GM23338 (cell line): ENCODE measurements around the gene ATF6. TPM values are rescaled to one million over a fixed set of nuclear protein-coding genes. Genes with fewer than 3 reads are reported as not detected.
A peak's percentile ranks its signal among the peaks of the same experiment; 100 is the strongest.

Source experiments
- ATAC-seq: fragments of 200-7000 bp; cut with Tn5 transposase; 3 replicates; pipeline ENCODE4 v1.9.1; 2020
- DNase-seq: peaks from one replicate; pipeline ENCODE4 v3.0.0-alpha.2; 2015; ENCODE audit warnings: low spot score
- H2AFZ ChIP-seq: fragments of 200-600 bp; sonication (generic); 2 replicates; pipeline ENCODE4 v1.8.0; 2016; ENCODE audit warnings: antibody characterized with exemption, mild to moderate bottlenecking, moderate library complexity
- H3F3A ChIP-seq: fragments of 200-600 bp; sonication (generic); replicated peaks from 2 replicates; pipeline ENCODE4 v1.8.0; 2017; ENCODE audit warnings: antibody characterized with exemption, mixed run types, low read depth
- H3K27ac ChIP-seq: fragments of 200-600 bp; sonication (generic); 2 replicates; pipeline ENCODE4 v1.6.1; 2016; ENCODE audit warnings: low read depth
- H3K27me3 ChIP-seq: fragments of 200-600 bp; sonication (generic); 2 replicates; pipeline ENCODE4 v1.8.0; 2016; ENCODE audit warnings: mild to moderate bottlenecking, mixed run types, moderate library complexity; ENCODE audit not compliant: insufficient read depth
- H3K36me3 ChIP-seq: fragments of 200-600 bp; sonication (generic); 2 replicates; pipeline ENCODE4 v1.8.0; 2016; ENCODE audit warnings: mild to moderate bottlenecking; ENCODE audit not compliant: insufficient read depth
- H3K4me1 ChIP-seq: fragments of 200-600 bp; sonication (generic); 2 replicates; pipeline ENCODE4 v1.8.0; 2016; ENCODE audit warnings: mild to moderate bottlenecking, moderate library complexity; ENCODE audit not compliant: insufficient read depth
- H3K4me2 ChIP-seq: fragments of 200-600 bp; sonication (generic); 2 replicates; pipeline ENCODE4 v1.7.1; 2017; ENCODE audit warnings: mixed run types
- H3K4me3 ChIP-seq: fragments of 200-600 bp; sonication (generic); 2 replicates; pipeline ENCODE4 v1.6.1; 2016; ENCODE audit warnings: mixed run types
- H3K79me2 ChIP-seq: fragments of 200-600 bp; sonication (generic); replicated peaks from 2 replicates; pipeline ENCODE4 v1.8.0; 2017; ENCODE audit warnings: mild to moderate bottlenecking; ENCODE audit not compliant: insufficient read depth
- H3K9me2 ChIP-seq: fragments of 200-600 bp; sonication (generic); 2 replicates; pipeline ENCODE4 v1.8.0; 2017; ENCODE audit not compliant: insufficient read depth
- H4K20me1 ChIP-seq: fragments of 200-600 bp; sonication (generic); replicated peaks from 2 replicates; pipeline ENCODE4 v1.8.0; 2017; ENCODE audit warnings: mild to moderate bottlenecking; ENCODE audit not compliant: insufficient read depth
- H3K27ac Mint-ChIP-seq: 2 replicates; pipeline ENCODE4 v1.8.0; 2020; ENCODE audit warnings: inconsistent platforms, mild to moderate bottlenecking, moderate library complexity, mixed read lengths
- H3K27me3 Mint-ChIP-seq: 3 replicates; pipeline ENCODE4 v1.8.0; 2022; ENCODE audit warnings: low read depth, mild to moderate bottlenecking, moderate library complexity, mixed read lengths, inconsistent platforms; ENCODE audit not compliant: insufficient read depth, poor library complexity
- H3K36me3 Mint-ChIP-seq: 3 replicates; pipeline ENCODE4 v1.8.0; 2021; ENCODE audit warnings: low read depth, mild to moderate bottlenecking, inconsistent platforms, moderate library complexity, mixed read lengths
- H3K4me1 Mint-ChIP-seq: 3 replicates; pipeline ENCODE4 v1.8.0; 2020; ENCODE audit warnings: mild to moderate bottlenecking, inconsistent platforms, mixed read lengths
- H3K4me3 Mint-ChIP-seq: 3 replicates; pipeline ENCODE4 v1.8.0; 2021; ENCODE audit warnings: moderate library complexity, mild to moderate bottlenecking, inconsistent platforms, mixed read lengths
- H3K9me3 Mint-ChIP-seq: 3 replicates; pipeline ENCODE4 v1.8.0; 2020; ENCODE audit warnings: moderate library complexity, mild to moderate bottlenecking, inconsistent platforms, mixed read lengths
- CREB1 ChIP-seq: fragments of 250-450 bp; sonication (Bioruptor Pico); IDR thresholded peaks from 2 replicates; pipeline ENCODE4 v1.5.0; 2020; ENCODE audit warnings: low read depth, mild to moderate bottlenecking, moderate library complexity
- EZH2 ChIP-seq: fragments of 200-600 bp; sonication (generic); IDR thresholded peaks from one replicate; pipeline ENCODE4 v1.8.0; 2017; ENCODE audit warnings: antibody characterized with exemption, mild to moderate bottlenecking, low read depth; ENCODE audit not compliant: unreplicated experiment
- EZH2phosphoT487 ChIP-seq: fragments of 200-600 bp; sonication (generic); IDR thresholded peaks from one replicate; pipeline ENCODE4 v1.8.1; 2018; ENCODE audit warnings: antibody characterized with exemption; ENCODE audit not compliant: unreplicated experiment
- JUNB ChIP-seq: IDR thresholded peaks from one replicate; pipeline ENCODE4 v1.6.1; 2016; ENCODE audit warnings: antibody characterized with exemption; ENCODE audit not compliant: unreplicated experiment
- NANOG ChIP-seq: IDR thresholded peaks from 2 replicates; pipeline ENCODE4 v1.6.1; 2016; ENCODE audit warnings: antibody characterized with exemption, borderline replicate concordance
- POLR2AphosphoS5 ChIP-seq: IDR thresholded peaks from 2 replicates; pipeline ENCODE4 v1.6.1; 2016; ENCODE audit warnings: antibody characterized with exemption, low read depth
- STAT1 ChIP-seq: IDR thresholded peaks from one replicate; pipeline ENCODE4 v1.6.1; 2016; ENCODE audit warnings: antibody characterized with exemption; ENCODE audit not compliant: unreplicated experiment
- ZNF114 ChIP-seq: fragments of 250-450 bp; sonication (Bioruptor Pico); IDR thresholded peaks from 2 replicates; pipeline ENCODE4 v1.5.0; 2020; ENCODE audit warnings: mild to moderate bottlenecking, moderate library complexity
- ZNF331 ChIP-seq: fragments of 250-450 bp; sonication (Bioruptor Pico); IDR thresholded peaks from 2 replicates; pipeline ENCODE4 v1.5.0; 2020; ENCODE audit warnings: low read depth, mild to moderate bottlenecking, moderate library complexity
- polyA plus RNA-seq: library from polyadenylated mRNA; unstranded; fragments of >200 nt; fragmentation: Nextera tagmentation; extraction: Ambion mirVana; gene quantifications from 2 replicates; pipeline ENCODE4 v1.2.1, GENCODE V29; 2016
- total RNA-seq: library from RNA; depleted of rRNA; stranded (reverse); fragments of >200 nt; shearing (Covaris generic); gene quantifications from 2 replicates; pipeline ENCODE4 v1.2.3, GENCODE V29; 2014
- TF ChIP-seq, protein P1 (sequence below): IDR thresholded peaks from one replicate; pipeline ENCODE4 v1.6.1; 2018; ENCODE audit warnings: antibody characterized with exemption; ENCODE audit not compliant: unreplicated experiment
- TF ChIP-seq, protein P2 (sequence below): fragments of 250-450 bp; sonication (Bioruptor Pico); IDR thresholded peaks from 2 replicates; pipeline ENCODE4 v1.5.0; 2020; ENCODE audit warnings: mild to moderate bottlenecking, moderate library complexity
- TF ChIP-seq, protein P3 (sequence below): IDR thresholded peaks from 2 replicates; pipeline ENCODE4 v1.6.1; 2016; ENCODE audit warnings: antibody characterized with exemption

The ATF6 gene
- total and polyA plus RNA-seq, 2 experiments from 2014 or later: 5.0 to 13.5 TPM

DNA sequence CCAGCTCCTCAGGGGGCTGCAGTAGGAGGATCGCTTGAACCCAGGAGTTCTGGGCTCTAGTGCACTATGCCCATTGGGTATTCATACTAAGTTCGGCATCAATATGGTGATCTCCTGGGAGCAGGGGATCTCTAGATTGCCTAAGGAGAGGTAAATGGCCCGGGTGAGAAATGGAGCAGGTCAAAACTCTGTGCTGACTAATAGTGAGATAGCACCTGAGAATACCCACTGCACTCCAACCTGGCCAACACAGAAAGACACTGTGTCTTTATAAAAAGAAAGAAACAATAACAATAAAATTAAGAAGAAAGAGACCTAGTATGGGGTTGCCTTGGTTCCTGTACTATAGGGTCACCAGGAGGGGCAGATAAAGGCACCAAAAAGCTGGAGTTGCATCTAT, 30.3 kb upstream of the ATF6 start:
- Histone ChIP-seq H3K27ac (no peak overlapping the region), H4K20me1 (no peaks in the 10 kb centered on the region), H3K36me3 (no peaks in the 10 kb centered on the region), H3K9me2 (no peaks in the 10 kb centered on the region), H3K4me1 (peaks cover 29% of the 10 kb centered on the region), H2AFZ (no peak overlapping the region), H3F3A (no peaks in the 10 kb centered on the region), H3K27me3 (no peaks in the 10 kb centered on the region), H3K79me2 (no peaks in the 10 kb centered on the region), H3K4me2 (peak overlapping the region; percentile 14; the same call in 1 of the 2 replicates), H3K4me3 (no peak overlapping the region)
- Mint-ChIP-seq H3K4me3 (no peak overlapping the region), H3K27ac (no peak overlapping the region; the same call in 1 of the 2 replicates), H3K27me3 (peaks cover 1% of the 10 kb centered on the region), H3K36me3 (no peaks in the 10 kb centered on the region), H3K4me1 (peaks cover 44% of the 10 kb centered on the region), H3K9me3 (no peaks in the 10 kb centered on the region)
- DNase-seq: no peak
- TF ChIP-seq NANOG (no peak), POLR2AphosphoS5 (no peak), EZH2phosphoT487 (no peak), STAT1 (no peak), EZH2 (no peak), CREB1 (no peak), JUNB (no peak), ZNF331 (CRISPR knock-in tag) (no peak), ZNF114 (no peak)
- TF ChIP-seq, protein P1, sequence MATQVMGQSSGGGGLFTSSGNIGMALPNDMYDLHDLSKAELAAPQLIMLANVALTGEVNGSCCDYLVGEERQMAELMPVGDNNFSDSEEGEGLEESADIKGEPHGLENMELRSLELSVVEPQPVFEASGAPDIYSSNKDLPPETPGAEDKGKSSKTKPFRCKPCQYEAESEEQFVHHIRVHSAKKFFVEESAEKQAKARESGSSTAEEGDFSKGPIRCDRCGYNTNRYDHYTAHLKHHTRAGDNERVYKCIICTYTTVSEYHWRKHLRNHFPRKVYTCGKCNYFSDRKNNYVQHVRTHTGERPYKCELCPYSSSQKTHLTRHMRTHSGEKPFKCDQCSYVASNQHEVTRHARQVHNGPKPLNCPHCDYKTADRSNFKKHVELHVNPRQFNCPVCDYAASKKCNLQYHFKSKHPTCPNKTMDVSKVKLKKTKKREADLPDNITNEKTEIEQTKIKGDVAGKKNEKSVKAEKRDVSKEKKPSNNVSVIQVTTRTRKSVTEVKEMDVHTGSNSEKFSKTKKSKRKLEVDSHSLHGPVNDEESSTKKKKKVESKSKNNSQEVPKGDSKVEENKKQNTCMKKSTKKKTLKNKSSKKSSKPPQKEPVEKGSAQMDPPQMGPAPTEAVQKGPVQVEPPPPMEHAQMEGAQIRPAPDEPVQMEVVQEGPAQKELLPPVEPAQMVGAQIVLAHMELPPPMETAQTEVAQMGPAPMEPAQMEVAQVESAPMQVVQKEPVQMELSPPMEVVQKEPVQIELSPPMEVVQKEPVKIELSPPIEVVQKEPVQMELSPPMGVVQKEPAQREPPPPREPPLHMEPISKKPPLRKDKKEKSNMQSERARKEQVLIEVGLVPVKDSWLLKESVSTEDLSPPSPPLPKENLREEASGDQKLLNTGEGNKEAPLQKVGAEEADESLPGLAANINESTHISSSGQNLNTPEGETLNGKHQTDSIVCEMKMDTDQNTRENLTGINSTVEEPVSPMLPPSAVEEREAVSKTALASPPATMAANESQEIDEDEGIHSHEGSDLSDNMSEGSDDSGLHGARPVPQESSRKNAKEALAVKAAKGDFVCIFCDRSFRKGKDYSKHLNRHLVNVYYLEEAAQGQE: no peak
- TF ChIP-seq, protein P2, sequence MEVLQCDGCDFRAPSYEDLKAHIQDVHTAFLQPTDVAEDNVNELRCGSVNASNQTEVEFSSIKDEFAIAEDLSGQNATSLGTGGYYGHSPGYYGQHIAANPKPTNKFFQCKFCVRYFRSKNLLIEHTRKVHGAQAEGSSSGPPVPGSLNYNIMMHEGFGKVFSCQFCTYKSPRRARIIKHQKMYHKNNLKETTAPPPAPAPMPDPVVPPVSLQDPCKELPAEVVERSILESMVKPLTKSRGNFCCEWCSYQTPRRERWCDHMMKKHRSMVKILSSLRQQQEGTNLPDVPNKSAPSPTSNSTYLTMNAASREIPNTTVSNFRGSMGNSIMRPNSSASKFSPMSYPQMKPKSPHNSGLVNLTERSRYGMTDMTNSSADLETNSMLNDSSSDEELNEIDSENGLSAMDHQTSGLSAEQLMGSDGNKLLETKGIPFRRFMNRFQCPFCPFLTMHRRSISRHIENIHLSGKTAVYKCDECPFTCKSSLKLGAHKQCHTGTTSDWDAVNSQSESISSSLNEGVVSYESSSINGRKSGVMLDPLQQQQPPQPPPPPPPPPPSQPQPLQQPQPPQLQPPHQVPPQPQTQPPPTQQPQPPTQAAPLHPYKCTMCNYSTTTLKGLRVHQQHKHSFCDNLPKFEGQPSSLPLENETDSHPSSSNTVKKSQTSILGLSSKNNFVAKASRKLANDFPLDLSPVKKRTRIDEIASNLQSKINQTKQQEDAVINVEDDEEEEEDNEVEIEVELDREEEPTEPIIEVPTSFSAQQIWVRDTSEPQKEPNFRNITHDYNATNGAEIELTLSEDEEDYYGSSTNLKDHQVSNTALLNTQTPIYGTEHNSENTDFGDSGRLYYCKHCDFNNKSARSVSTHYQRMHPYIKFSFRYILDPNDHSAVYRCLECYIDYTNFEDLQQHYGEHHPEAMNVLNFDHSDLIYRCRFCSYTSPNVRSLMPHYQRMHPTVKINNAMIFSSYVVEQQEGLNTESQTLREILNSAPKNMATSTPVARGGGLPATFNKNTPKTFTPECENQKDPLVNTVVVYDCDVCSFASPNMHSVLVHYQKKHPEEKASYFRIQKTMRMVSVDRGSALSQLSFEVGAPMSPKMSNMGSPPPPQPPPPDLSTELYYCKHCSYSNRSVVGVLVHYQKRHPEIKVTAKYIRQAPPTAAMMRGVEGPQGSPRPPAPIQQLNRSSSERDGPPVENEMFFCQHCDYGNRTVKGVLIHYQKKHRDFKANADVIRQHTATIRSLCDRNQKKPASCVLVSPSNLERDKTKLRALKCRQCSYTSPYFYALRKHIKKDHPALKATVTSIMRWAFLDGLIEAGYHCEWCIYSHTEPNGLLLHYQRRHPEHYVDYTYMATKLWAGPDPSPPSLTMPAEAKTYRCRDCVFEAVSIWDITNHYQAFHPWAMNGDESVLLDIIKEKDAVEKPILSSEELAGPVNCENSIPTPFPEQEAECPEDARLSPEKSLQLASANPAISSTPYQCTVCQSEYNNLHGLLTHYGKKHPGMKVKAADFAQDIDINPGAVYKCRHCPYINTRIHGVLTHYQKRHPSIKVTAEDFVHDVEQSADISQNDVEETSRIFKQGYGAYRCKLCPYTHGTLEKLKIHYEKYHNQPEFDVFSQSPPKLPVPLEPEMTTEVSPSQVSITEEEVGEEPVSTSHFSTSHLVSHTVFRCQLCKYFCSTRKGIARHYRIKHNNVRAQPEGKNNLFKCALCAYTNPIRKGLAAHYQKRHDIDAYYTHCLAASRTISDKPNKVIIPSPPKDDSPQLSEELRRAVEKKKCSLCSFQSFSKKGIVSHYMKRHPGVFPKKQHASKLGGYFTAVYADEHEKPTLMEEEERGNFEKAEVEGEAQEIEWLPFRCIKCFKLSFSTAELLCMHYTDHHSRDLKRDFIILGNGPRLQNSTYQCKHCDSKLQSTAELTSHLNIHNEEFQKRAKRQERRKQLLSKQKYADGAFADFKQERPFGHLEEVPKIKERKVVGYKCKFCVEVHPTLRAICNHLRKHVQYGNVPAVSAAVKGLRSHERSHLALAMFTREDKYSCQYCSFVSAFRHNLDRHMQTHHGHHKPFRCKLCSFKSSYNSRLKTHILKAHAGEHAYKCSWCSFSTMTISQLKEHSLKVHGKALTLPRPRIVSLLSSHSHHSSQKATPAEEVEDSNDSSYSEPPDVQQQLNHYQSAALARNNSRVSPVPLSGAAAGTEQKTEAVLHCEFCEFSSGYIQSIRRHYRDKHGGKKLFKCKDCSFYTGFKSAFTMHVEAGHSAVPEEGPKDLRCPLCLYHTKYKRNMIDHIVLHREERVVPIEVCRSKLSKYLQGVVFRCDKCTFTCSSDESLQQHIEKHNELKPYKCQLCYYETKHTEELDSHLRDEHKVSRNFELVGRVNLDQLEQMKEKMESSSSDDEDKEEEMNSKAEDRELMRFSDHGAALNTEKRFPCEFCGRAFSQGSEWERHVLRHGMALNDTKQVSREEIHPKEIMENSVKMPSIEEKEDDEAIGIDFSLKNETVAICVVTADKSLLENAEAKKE (CRISPR knock-in tag): no peak
- TF ChIP-seq, protein P3, sequence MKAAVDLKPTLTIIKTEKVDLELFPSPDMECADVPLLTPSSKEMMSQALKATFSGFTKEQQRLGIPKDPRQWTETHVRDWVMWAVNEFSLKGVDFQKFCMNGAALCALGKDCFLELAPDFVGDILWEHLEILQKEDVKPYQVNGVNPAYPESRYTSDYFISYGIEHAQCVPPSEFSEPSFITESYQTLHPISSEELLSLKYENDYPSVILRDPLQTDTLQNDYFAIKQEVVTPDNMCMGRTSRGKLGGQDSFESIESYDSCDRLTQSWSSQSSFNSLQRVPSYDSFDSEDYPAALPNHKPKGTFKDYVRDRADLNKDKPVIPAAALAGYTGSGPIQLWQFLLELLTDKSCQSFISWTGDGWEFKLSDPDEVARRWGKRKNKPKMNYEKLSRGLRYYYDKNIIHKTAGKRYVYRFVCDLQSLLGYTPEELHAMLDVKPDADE: no peak
- ATAC-seq: no peak
